Body of pancreas (tissue), 4 donors: ENCODE results near the gene PDCD1LG2.

ENCODE experiments used
- POLR2A ChIP-seq, 3 donors: fragments of 450-650 bp; IDR thresholded peaks; one replicate each; pipeline ENCODE4 v1.6.1; 2016; ENCODE audit warnings: antibody characterized with exemption in 3 of 3, mild to moderate bottlenecking in 2 of 3
- TF ChIP-seq, protein P1 (sequence below), 7 experiments: fragments of 450-650 bp in 4 of 7; fragments of 200-600 bp in 3 of 7; sonication (generic) in 3 of 7; IDR thresholded peaks; one replicate each; pipeline ENCODE4 v1.5.1; 2016 to 2019; ENCODE audit warnings: antibody characterized with exemption in 7 of 7

DNA sequence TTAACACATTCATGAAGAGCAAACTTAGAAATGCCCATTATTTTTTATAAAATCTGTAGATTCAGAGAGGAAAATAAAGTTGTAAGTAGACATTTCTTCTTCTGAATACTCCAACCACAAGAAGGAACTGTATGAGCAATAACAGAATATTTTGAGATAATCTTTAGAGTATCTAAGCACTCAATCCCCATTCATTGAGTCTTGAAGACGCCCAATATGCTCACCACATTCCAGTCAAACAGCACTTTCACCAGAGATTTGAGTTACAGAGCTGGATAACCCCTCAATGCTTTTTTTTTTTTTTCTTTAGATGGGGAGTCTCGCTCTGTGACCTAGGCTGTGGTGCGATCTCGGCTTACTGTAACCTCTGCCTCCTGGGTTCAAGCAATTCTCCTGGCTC, 103.9 kb downstream of the PDCD1LG2 start:
- TF ChIP-seq, protein P1, sequence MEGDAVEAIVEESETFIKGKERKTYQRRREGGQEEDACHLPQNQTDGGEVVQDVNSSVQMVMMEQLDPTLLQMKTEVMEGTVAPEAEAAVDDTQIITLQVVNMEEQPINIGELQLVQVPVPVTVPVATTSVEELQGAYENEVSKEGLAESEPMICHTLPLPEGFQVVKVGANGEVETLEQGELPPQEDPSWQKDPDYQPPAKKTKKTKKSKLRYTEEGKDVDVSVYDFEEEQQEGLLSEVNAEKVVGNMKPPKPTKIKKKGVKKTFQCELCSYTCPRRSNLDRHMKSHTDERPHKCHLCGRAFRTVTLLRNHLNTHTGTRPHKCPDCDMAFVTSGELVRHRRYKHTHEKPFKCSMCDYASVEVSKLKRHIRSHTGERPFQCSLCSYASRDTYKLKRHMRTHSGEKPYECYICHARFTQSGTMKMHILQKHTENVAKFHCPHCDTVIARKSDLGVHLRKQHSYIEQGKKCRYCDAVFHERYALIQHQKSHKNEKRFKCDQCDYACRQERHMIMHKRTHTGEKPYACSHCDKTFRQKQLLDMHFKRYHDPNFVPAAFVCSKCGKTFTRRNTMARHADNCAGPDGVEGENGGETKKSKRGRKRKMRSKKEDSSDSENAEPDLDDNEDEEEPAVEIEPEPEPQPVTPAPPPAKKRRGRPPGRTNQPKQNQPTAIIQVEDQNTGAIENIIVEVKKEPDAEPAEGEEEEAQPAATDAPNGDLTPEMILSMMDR (IDR thresholded peaks at IDR 0.05): no peak
- no peak for TF ChIP-seq POLR2A (IDR thresholded peaks at IDR 0.05)
